HepG2 (cell line): ENCODE measurements around the gene ARL2.

ENCODE experiments used
- ASH2L ChIP-seq: fragments of 300-600, 200-600 bp; sonication (generic); IDR thresholded peaks from 2 replicates; pipeline ENCODE4 v1.7.0; 2017; ENCODE audit warnings: low read depth, mild to moderate bottlenecking, moderate library complexity, mixed read lengths, low read length; ENCODE audit not compliant: insufficient read length
- CHD4 ChIP-seq: fragments of 200-600 bp; sonication (generic); IDR thresholded peaks from 2 replicates; pipeline ENCODE4 v1.7.0; 2017; ENCODE audit warnings: mild to moderate bottlenecking, low read length, borderline replicate concordance
- CTCF ChIP-seq: sonication (generic); formaldehyde crosslinking; IDR thresholded peaks from 2 replicates; pipeline ENCODE4 v1.5.0; 2020; ENCODE audit warnings: mild to moderate bottlenecking, missing genetic modification reagents, moderate library complexity
- EP300 ChIP-seq, 3 experiments: sonication (generic) in 1 of 3; formaldehyde crosslinking in 1 of 3; IDR thresholded peaks; 2 replicates each; pipeline versions ENCODE4 v1.5.1 to v1.6.1; 2011 to 2020; ENCODE audit warnings: low read depth in 2 of 3, low read length in 2 of 3, borderline replicate concordance in 1 of 3, improper control_type of control experiment in 1 of 3, mild to moderate bottlenecking in 1 of 3, missing genetic modification reagents in 1 of 3, moderate library complexity in 1 of 3
- ESRRA ChIP-seq: sonication (generic); formaldehyde crosslinking; IDR thresholded peaks from 2 replicates; pipeline ENCODE4 v1.5.1; 2020; ENCODE audit warnings: mild to moderate bottlenecking, low read depth, missing genetic modification reagents
- GABPA ChIP-seq, 2 experiments: IDR thresholded peaks; 2 replicates each; pipeline ENCODE4 v1.6.1; 2011 to 2016; ENCODE audit warnings: low read depth in 2 of 2, low read length in 1 of 2, missing biosample characterization in 1 of 2, missing genetic modification characterization in 1 of 2
- RFX5 ChIP-seq: IDR thresholded peaks from 2 replicates; pipeline ENCODE4 v1.6.1; 2011; ENCODE audit warnings: low read depth, low read length, improper control_type of control experiment
- ZC3H4 ChIP-seq: sonication (generic); formaldehyde crosslinking; IDR thresholded peaks from 2 replicates; pipeline ENCODE4 v1.4.0; 2020; ENCODE audit warnings: missing genetic modification reagents, borderline replicate concordance
- ZFP37 ChIP-seq: sonication (generic); formaldehyde crosslinking; IDR thresholded peaks from 2 replicates; pipeline ENCODE4 v1.4.0; 2020; ENCODE audit warnings: missing genetic modification reagents, borderline replicate concordance
- ZNF121 ChIP-seq: sonication (generic); formaldehyde crosslinking; IDR thresholded peaks from 2 replicates; pipeline ENCODE4 v1.5.0; 2020; ENCODE audit warnings: mild to moderate bottlenecking, missing genetic modification reagents
- ZNF263 ChIP-seq: sonication (generic); formaldehyde crosslinking; IDR thresholded peaks from 2 replicates; pipeline ENCODE4 v1.4.0; 2020; ENCODE audit warnings: missing genetic modification reagents

GRCh38 chr11:65026810-65027209 lies 12.8 kb downstream of the ARL2 start:
- TF ChIP-seq GABPA (IDR thresholded peaks at IDR 0.05; ENCODE audit: low read depth, low read length): no peak
- no peak for TF ChIP-seq GABPA (CRISPR knock-in tag; IDR thresholded peaks at IDR 0.05; ENCODE audit: low read depth)
- no peak for TF ChIP-seq ZNF121 (CRISPR knock-in tag)
- TF ChIP-seq EP300 (IDR thresholded peaks at IDR 0.05; ENCODE audit: low read depth in 2 of 2, low read length in 2 of 2): no peak
- no peak for TF ChIP-seq EP300 (CRISPR knock-in tag; IDR thresholded peaks at IDR 0.05; ENCODE audit: borderline replicate concordance)
- no peak for TF ChIP-seq ZFP37
- no peak for TF ChIP-seq ZC3H4 (CRISPR knock-in tag)
- TF ChIP-seq CHD4: no peak
- TF ChIP-seq ZNF263 (CRISPR knock-in tag): no peak
- TF ChIP-seq RFX5: no peak
- no peak for TF ChIP-seq ASH2L
- TF ChIP-seq ESRRA (CRISPR knock-in tag): no peak
- no peak for TF ChIP-seq CTCF (CRISPR knock-in tag)
